K562 (cell line): ENCODE measurements around the gene GJB2. TPM values are rescaled to one million over a fixed set of nuclear protein-coding genes. Genes with fewer than 3 reads are reported as not detected.

Experiments used
- ATAC-seq: fragments of 200-7000 bp; cut with Tn5 transposase; 3 replicates; pipeline ENCODE4 v1.9.1; 2020; ENCODE audit warnings: moderate library complexity
- BruUV-seq: library from RNA; stranded (reverse); fragments of 400-500 nt; replicated peaks from 2 replicates; lab custom pipeline; 2021; lab: Mats Ljungman, UMichigan
- CTCF ChIA-PET: fragments of 300-600 bp; formaldehyde crosslinking; extraction: SDS; loops from one replicate; lab custom pipeline; 2021; ENCODE audit warnings: low intra/inter-chr PET ratio; lab: Yijun Ruan, JAX
- POLR2A ChIA-PET: fragments of 300-600, 350-650 bp; sonication (Branson Sonifier 250); formaldehyde crosslinking; extraction: SDS; loops from one replicate; lab custom pipeline; 2021; ENCODE audit warnings: antibody characterized with exemption, inconsistent platforms; lab: Yijun Ruan, JAX
- DNase-seq, 4 experiments: peaks; one replicate each; pipeline versions ENCODE4 v3.0.0 to v3.0.0-alpha.2; 2011 to 2018; ENCODE audit warnings: low spot score in 3 of 4, mixed read lengths in 3 of 4; ENCODE audit errors: extremely low read depth in 1 of 4
- FAIRE-seq: peaks from 2 replicates; lab custom pipeline; 2011; peaks lifted over from hg19 to GRCh38; lab: Jason Lieb, UNC
- H2AFZ ChIP-seq: 2 replicates; pipeline ENCODE4 v1.6.0; 2011; ENCODE audit warnings: low read depth, low read length, control low read depth, inconsistent platforms
- H3K27ac ChIP-seq: fragments of 200-600 bp; 3 replicates; pipeline ENCODE4 v1.8.0; 2011; ENCODE audit warnings: low read depth, mild to moderate bottlenecking, control low read depth, inconsistent platforms, low read length, moderate library complexity, mixed read lengths; ENCODE audit errors: extremely low read depth
- H3K27me3 ChIP-seq, 2 experiments: fragments of 300-600 bp in 1 of 2; 2 replicates in 1 of 2; 3 replicates in 1 of 2; pipeline versions ENCODE4 v1.6.0 to v1.8.0; 2011; ENCODE audit warnings: inconsistent platforms in 2 of 2, low read length in 2 of 2, mild to moderate bottlenecking in 1 of 2, mixed read lengths in 1 of 2, moderate library complexity in 1 of 2; ENCODE audit not compliant: control insufficient read depth in 2 of 2, insufficient read depth in 2 of 2
- H3K36me3 ChIP-seq: fragments of 300-600 bp; 3 replicates; pipeline ENCODE4 v1.8.0; 2011; ENCODE audit warnings: mild to moderate bottlenecking, low read length, inconsistent platforms; ENCODE audit not compliant: control insufficient read depth, insufficient read depth
- H3K4me1 ChIP-seq, 2 experiments: fragments of 200-600 bp in 1 of 2; replicated peaks in 1 of 2; 2 replicates in 1 of 2; 3 replicates in 1 of 2; pipeline versions ENCODE4 v1.5.1 to v1.8.0; 2011; ENCODE audit warnings: inconsistent platforms in 2 of 2, low read length in 2 of 2, mild to moderate bottlenecking in 1 of 2, mixed read lengths in 1 of 2, moderate library complexity in 1 of 2; ENCODE audit not compliant: control insufficient read depth in 2 of 2, insufficient read depth in 2 of 2
- H3K4me2 ChIP-seq: 2 replicates; pipeline ENCODE4 v1.6.1; 2011; ENCODE audit warnings: low read length, control low read depth, inconsistent platforms, mixed read lengths; ENCODE audit not compliant: insufficient read depth
- H3K4me3 ChIP-seq: fragments of 200-600 bp; sonication (generic), shearing (Covaris generic); 2 replicates; pipeline ENCODE4 v1.5.1; 2016; ENCODE audit warnings: control low read depth, inconsistent platforms
- H3K79me2 ChIP-seq: fragments of 200-600 bp; 3 replicates; pipeline ENCODE4 v1.8.0; 2011; ENCODE audit warnings: low read length, inconsistent platforms; ENCODE audit not compliant: control insufficient read depth, insufficient read depth
- H3K9ac ChIP-seq, 2 experiments: 2 replicates each; pipeline versions ENCODE4 v1.6.0 to v1.6.1; 2011; ENCODE audit warnings: low read depth in 2 of 2, low read length in 2 of 2, control low read depth in 1 of 2, inconsistent platforms in 1 of 2, mild to moderate bottlenecking in 1 of 2, mixed read lengths in 1 of 2; ENCODE audit not compliant: insufficient read depth in 1 of 2
- H3K9me1 ChIP-seq: one replicate; pipeline ENCODE4 v1.6.0; 2011; ENCODE audit warnings: inconsistent platforms, mild to moderate bottlenecking, low read length, moderate library complexity; ENCODE audit not compliant: control insufficient read depth, insufficient read depth
- H3K9me3 ChIP-seq: replicated peaks from 2 replicates; pipeline ENCODE4 v1.5.1; 2011; ENCODE audit warnings: low read depth, low read length, inconsistent platforms; ENCODE audit not compliant: control insufficient read depth, insufficient read depth
- H4K20me1 ChIP-seq: replicated peaks from 2 replicates; pipeline ENCODE4 v1.6.1; 2011; ENCODE audit warnings: low read length, inconsistent platforms, mixed read lengths; ENCODE audit not compliant: control insufficient read depth, insufficient read depth
- BCL6 ChIP-seq: fragments of 250-450 bp; sonication (Bioruptor Pico); IDR thresholded peaks from 2 replicates; pipeline ENCODE4 v1.4.0; 2020
- BMI1 ChIP-seq: fragments of 150-350 bp; IDR thresholded peaks from 2 replicates; pipeline ENCODE4 v1.6.1; 2014; ENCODE audit warnings: low read length
- BRD9 ChIP-seq: fragments of 450-650 bp; IDR thresholded peaks from 2 replicates; pipeline ENCODE4 v1.6.1; 2018; ENCODE audit warnings: low read depth; ENCODE audit not compliant: partially characterized antibody
- GTF2F1 ChIP-seq: IDR thresholded peaks from 2 replicates; pipeline ENCODE4 v1.6.1; 2011; ENCODE audit warnings: low read depth, low read length, improper control_type of control experiment
- HMG20B ChIP-seq: fragments of 250-450 bp; sonication (Bioruptor Pico); IDR thresholded peaks from 2 replicates; pipeline ENCODE4 v1.5.0; 2021; ENCODE audit warnings: mild to moderate bottlenecking
- NFE2L1 ChIP-seq: fragments of 450-650 bp; IDR thresholded peaks from 2 replicates; pipeline ENCODE4 v1.6.1; 2016; ENCODE audit warnings: missing genetic modification characterization, low read depth, mild to moderate bottlenecking, missing compliant biosample characterization, moderate library complexity, borderline replicate concordance
- PHF21A ChIP-seq: fragments of 450-650 bp; IDR thresholded peaks from 2 replicates; pipeline ENCODE4 v1.6.1; 2017; ENCODE audit warnings: low read depth, borderline replicate concordance
- PREB ChIP-seq: sonication (generic); formaldehyde crosslinking; IDR thresholded peaks from 2 replicates; pipeline ENCODE4 v1.8.1; 2023; ENCODE audit warnings: mild to moderate bottlenecking, missing genetic modification reagents
- RCOR1 ChIP-seq, 2 experiments: IDR thresholded peaks; 2 replicates each; pipeline ENCODE4 v1.6.1; 2012; ENCODE audit warnings: low read depth in 2 of 2, low read length in 2 of 2, borderline replicate concordance in 1 of 2, improper control_type of control experiment in 1 of 2
- SIX5 ChIP-seq, 2 experiments: IDR thresholded peaks; 2 replicates each; pipeline ENCODE4 v1.6.1; 2011; ENCODE audit warnings: low read length in 2 of 2, borderline replicate concordance in 1 of 2, low read depth in 1 of 2, mild to moderate bottlenecking in 1 of 2, moderate library complexity in 1 of 2; ENCODE audit not compliant: insufficient read depth in 1 of 2
- SOX6 ChIP-seq: fragments of 450-650 bp; IDR thresholded peaks from 2 replicates; pipeline ENCODE4 v1.6.1; 2014; ENCODE audit warnings: mild to moderate bottlenecking
- SRSF9 ChIP-seq: fragments of 200-400 bp; formaldehyde crosslinking; IDR thresholded peaks from 2 replicates; pipeline ENCODE4 v1.6.1; 2017; ENCODE audit warnings: low read depth, low read length, borderline replicate concordance
- ZBED1 ChIP-seq: IDR thresholded peaks from 2 replicates; pipeline ENCODE4 v1.6.1; 2014
- ZNF311 ChIP-seq: fragments of 250-450 bp; sonication (Bioruptor Pico); IDR thresholded peaks from 2 replicates; pipeline ENCODE4 v1.4.0; 2020; ENCODE audit warnings: mild to moderate bottlenecking, moderate library complexity
- ZNF354B ChIP-seq: fragments of 250-450 bp; sonication (Bioruptor Pico); IDR thresholded peaks from 2 replicates; pipeline ENCODE4 v1.4.0; 2020
- ZNF583 ChIP-seq: fragments of 250-450 bp; sonication (Bioruptor Pico); IDR thresholded peaks from 2 replicates; pipeline ENCODE4 v1.4.0; 2020
- ZNF699 ChIP-seq: fragments of 250-450 bp; sonication (Bioruptor Pico); IDR thresholded peaks from 2 replicates; pipeline ENCODE4 v1.8.0; 2021; ENCODE audit warnings: mild to moderate bottlenecking, moderate library complexity; ENCODE audit not compliant: insufficient replicate concordance
- WGBS: fragments of 100-300 bp; shearing (Covaris generic); methylation state at CpG from one replicate; pipeline ENCODE4 v1.1.6; 2016; ENCODE audit warnings: low coverage, mixed read lengths; ENCODE audit not compliant: insufficient coverage; ENCODE audit errors: missing lambda C conversion rate; 5-methylcytosine and 5-hydroxymethylcytosine counted together
- in situ Hi-C: fragments of 300-500 bp; cut with MboI; formaldehyde crosslinking; loops from 4 replicates; pipeline ENCODE4 v1.15.0; 2018; ENCODE audit warnings: inconsistent platforms, mixed read lengths
- intact Hi-C: fragments of 100-400 bp; cut with micrococcal nuclease; formaldehyde crosslinking; loops from 2 replicates; pipeline ENCODE4 v1.14.2; 2022
- polyA plus RNA-seq, 8 experiments: library from polyadenylated mRNA; depleted of rRNA in 4 of 8; stranded (reverse) in 5 of 8; unstranded in 3 of 8; fragments of >200 nt; fragmentation: Nextera tagmentation in 2 of 8; fragmentation: Illumina TruSeq in 1 of 8; extraction: Ambion mirVana in 2 of 8; extraction: Trizol in 1 of 8; gene quantifications; 2 replicates each; pipeline versions ENCODE4 v1.2.1 to v1.2.3, GENCODE V29; 2011 to 2014; ENCODE audit warnings: inconsistent platforms in 1 of 8, missing spikeins in 1 of 8
- total RNA-seq, 7 experiments: library from RNA; depleted of rRNA in 6 of 7; stranded (reverse); fragments of >200 nt in 6 of 7; fragmentation: Illumina TruSeq in 2 of 7; extraction: Trizol in 2 of 7; gene quantifications; 2 replicates each; pipeline versions ENCODE4 v1.2.1 to v1.2.3, GENCODE V29; 2011 to 2021; ENCODE audit warnings: low replicate concordance in 1 of 7
- TF ChIP-seq, protein P1 (sequence below): sonication (generic); formaldehyde crosslinking; IDR thresholded peaks from 2 replicates; pipeline ENCODE4 v1.9.0; 2022; ENCODE audit warnings: mild to moderate bottlenecking, missing genetic modification reagents
- TF ChIP-seq, protein P2 (sequence below): fragments of 450-650 bp; IDR thresholded peaks from 2 replicates; pipeline ENCODE4 v1.6.1; 2014; ENCODE audit warnings: low read depth, mild to moderate bottlenecking, moderate library complexity, borderline replicate concordance
- TF ChIP-seq, protein P3 (sequence below), 2 experiments: fragments of 200-800 bp in 1 of 2; sonication (Bioruptor generic) in 1 of 2; sonication (generic) in 1 of 2; formaldehyde crosslinking in 1 of 2; IDR thresholded peaks in 1 of 2; conservative IDR thresholded peaks in 1 of 2; 2 replicates each; pipeline versions ENCODE4 v1.5.0 to v1.6.1; 2016 to 2020; ENCODE audit warnings: missing compliant biosample characterization in 1 of 2, missing genetic modification characterization in 1 of 2, missing genetic modification reagents in 1 of 2

GJB2 gene
- total and polyA plus RNA-seq, 9 of the 15 experiments (the other 6 are each of a cell fraction or from before 2014, with no cell fraction given): not detected

DNA sequence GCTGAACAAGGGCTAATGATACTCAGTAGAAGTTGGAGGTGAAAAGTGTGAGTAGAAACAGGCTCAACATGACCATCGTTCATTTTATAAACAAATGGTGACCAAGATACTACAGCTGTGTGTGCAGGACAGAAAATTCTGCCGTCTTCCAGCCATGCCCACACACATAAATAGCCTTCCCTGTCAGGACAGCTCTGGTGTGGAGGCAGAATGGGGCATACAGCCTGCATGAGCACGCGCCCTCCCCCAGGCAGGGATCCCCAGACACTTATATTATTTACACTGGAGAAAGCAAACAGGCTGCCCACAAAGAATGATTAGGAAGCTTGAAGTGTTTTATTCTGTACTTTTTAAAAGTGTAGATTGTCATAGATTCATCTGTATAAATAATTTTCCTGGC, 52.3 kb downstream of the GJB2 start:
- CTCF ChIA-PET: no interaction called here
- Histone ChIP-seq H2AFZ (no peak overlapping the region), H3K4me1 (peaks cover 0 to 14% of the 10 kb centered on the region in 2 experiments; a peak in 2 of 5 replicates)
- TF ChIP-seq GTF2F1: no peak
- no peak for TF ChIP-seq HMG20B (CRISPR knock-in tag)
- TF ChIP-seq ZNF699: no peak
- no peak for TF ChIP-seq ZNF311 (CRISPR knock-in tag)
- no peak for TF ChIP-seq ZNF583
- TF ChIP-seq, protein P1, sequence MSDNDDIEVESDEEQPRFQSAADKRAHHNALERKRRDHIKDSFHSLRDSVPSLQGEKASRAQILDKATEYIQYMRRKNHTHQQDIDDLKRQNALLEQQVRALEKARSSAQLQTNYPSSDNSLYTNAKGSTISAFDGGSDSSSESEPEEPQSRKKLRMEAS (CRISPR knock-in tag): no peak
- TF ChIP-seq NFE2L1: no peak
- no peak for TF ChIP-seq SIX5 (IDR thresholded peaks at IDR 0.05; ENCODE audit: borderline replicate concordance in 1 of 2, insufficient read depth in 1 of 2, low read depth in 1 of 2, low read length in 2 of 2)
- no peak for TF ChIP-seq ZNF354B
- TF ChIP-seq PHF21A: no peak
- no peak for TF ChIP-seq ZBED1
- no peak for TF ChIP-seq BCL6
- no peak for TF ChIP-seq RCOR1 (IDR thresholded peaks at IDR 0.05; ENCODE audit: borderline replicate concordance in 1 of 2, low read depth in 2 of 2, low read length in 2 of 2)
- no peak for TF ChIP-seq BMI1
- TF ChIP-seq BRD9: no peak
- TF ChIP-seq, protein P2, sequence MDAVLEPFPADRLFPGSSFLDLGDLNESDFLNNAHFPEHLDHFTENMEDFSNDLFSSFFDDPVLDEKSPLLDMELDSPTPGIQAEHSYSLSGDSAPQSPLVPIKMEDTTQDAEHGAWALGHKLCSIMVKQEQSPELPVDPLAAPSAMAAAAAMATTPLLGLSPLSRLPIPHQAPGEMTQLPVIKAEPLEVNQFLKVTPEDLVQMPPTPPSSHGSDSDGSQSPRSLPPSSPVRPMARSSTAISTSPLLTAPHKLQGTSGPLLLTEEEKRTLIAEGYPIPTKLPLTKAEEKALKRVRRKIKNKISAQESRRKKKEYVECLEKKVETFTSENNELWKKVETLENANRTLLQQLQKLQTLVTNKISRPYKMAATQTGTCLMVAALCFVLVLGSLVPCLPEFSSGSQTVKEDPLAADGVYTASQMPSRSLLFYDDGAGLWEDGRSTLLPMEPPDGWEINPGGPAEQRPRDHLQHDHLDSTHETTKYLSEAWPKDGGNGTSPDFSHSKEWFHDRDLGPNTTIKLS: no peak
- TF ChIP-seq, protein P3, sequence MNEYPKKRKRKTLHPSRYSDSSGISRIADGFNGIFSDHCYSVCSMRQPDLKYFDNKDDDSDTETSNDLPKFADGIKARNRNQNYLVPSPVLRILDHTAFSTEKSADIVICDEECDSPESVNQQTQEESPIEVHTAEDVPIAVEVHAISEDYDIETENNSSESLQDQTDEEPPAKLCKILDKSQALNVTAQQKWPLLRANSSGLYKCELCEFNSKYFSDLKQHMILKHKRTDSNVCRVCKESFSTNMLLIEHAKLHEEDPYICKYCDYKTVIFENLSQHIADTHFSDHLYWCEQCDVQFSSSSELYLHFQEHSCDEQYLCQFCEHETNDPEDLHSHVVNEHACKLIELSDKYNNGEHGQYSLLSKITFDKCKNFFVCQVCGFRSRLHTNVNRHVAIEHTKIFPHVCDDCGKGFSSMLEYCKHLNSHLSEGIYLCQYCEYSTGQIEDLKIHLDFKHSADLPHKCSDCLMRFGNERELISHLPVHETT (CRISPR knock-in tag; conservative IDR thresholded peaks at IDR 0.05 in 1 of 2, IDR thresholded peaks at IDR 0.05 in 1 of 2): no peak
- TF ChIP-seq PREB: no peak
- TF ChIP-seq SRSF9: no peak
- TF ChIP-seq SOX6: no peak
- TF ChIP-seq, all 486 proteins: peak for 0
- no peak for FAIRE-seq
- intact Hi-C loops: no loop called here
- no TSS peak for BruUV-seq
- 0% methylated on average over 4 of the region's 4 CpGs for WGBS
- H3K9me3 ChIP-seq: no peaks in the 10 kb centered on the region
- no peak overlapping the region for H3K4me2 ChIP-seq
- H3K27ac ChIP-seq: no peak overlapping the region
- ATAC-seq: no peak
- POLR2A ChIA-PET: interaction anchor here (0.6 to 1.0 kb wide), 2 partner anchors 20 to 27 kb away, joined by 3 read pairs; no protein-coding TSS in a partner anchor
- no peak for DNase-seq
- no peaks in the 10 kb centered on the region for H3K36me3 ChIP-seq
- no peaks in the 10 kb centered on the region for H3K9me1 ChIP-seq
- H3K27me3 ChIP-seq: peaks cover 5 to 37% of the 10 kb centered on the region in 2 experiments; a peak in 3 of 5 replicates
- 0 out of 2 replicates have a peak, but pooled peaks cover 5% of the 10 kb centered on the region for H4K20me1 ChIP-seq
- H3K4me3 ChIP-seq: no peak overlapping the region
- H3K9ac ChIP-seq: no peak overlapping the region
- H3K79me2 ChIP-seq: no peaks in the 10 kb centered on the region
- in situ Hi-C loops: no loop called here
